ENCODE measurements around the gene ENTREP3. TPM values are rescaled to one million over a fixed set of nuclear protein-coding genes. Genes with fewer than 3 reads are reported as not detected.
A peak's percentile ranks its signal among the peaks of the same experiment; 100 is the strongest.
"Not testable (repeated sequence)": the region's sequence is repeated elsewhere in the genome, so short reads cannot be mapped to it uniquely, and the experiment has no call there.

Gene ENTREP3
- total RNA-seq, 6 experiments from 2014 or later: 7.2 to 13.0 (median 9.6) TPM

DNA sequence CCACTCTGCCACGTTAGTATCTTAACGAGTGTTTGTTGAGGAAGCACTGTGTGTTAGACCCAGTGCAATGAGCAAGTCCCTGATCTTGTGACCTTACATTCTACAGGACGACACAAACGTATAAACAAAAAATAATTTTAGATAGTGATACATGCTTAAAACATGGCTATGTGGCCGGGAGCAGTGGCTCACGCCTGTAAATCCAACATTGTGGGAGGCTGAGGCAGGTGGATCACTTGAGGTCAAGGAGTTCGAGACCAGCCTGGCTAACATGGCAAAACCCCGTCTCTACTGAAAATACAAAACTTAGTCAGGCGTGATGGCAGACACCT lies 27.2 kb downstream of the ENTREP3 start:
- no peaks in the 10 kb centered on the region for H3K36me3 ChIP-seq
- peak overlapping the region in 2 of 3 donors; percentile 23 to 61 for H3K27ac ChIP-seq
- H3K27me3 ChIP-seq: no peaks in the 10 kb centered on the region
- peak overlapping the region; percentile 27 to 69 (median 62) for H3K4me3 ChIP-seq
- DNase-seq (no peak), ATAC-seq (no peak)
- TF ChIP-seq, protein P1, sequence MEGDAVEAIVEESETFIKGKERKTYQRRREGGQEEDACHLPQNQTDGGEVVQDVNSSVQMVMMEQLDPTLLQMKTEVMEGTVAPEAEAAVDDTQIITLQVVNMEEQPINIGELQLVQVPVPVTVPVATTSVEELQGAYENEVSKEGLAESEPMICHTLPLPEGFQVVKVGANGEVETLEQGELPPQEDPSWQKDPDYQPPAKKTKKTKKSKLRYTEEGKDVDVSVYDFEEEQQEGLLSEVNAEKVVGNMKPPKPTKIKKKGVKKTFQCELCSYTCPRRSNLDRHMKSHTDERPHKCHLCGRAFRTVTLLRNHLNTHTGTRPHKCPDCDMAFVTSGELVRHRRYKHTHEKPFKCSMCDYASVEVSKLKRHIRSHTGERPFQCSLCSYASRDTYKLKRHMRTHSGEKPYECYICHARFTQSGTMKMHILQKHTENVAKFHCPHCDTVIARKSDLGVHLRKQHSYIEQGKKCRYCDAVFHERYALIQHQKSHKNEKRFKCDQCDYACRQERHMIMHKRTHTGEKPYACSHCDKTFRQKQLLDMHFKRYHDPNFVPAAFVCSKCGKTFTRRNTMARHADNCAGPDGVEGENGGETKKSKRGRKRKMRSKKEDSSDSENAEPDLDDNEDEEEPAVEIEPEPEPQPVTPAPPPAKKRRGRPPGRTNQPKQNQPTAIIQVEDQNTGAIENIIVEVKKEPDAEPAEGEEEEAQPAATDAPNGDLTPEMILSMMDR (IDR thresholded peaks at IDR 0.05): no peak
- no peak for TF ChIP-seq POLR2A (IDR thresholded peaks at IDR 0.05)
- no peaks in the 10 kb centered on the region for H3K9me3 ChIP-seq
- H3K4me1 ChIP-seq: peaks cover 0 to 8% (median 0%) of the 10 kb centered on the region in 4 donors
- WGBS (ENCODE audit: insufficient coverage, low coverage, low lambda C conversion rate, missing lambda C conversion rate): 48% methylated on average over 9 of the region's 9 CpGs
- intact Hi-C loops (cut with DNase I): no loop called here

DNA sequence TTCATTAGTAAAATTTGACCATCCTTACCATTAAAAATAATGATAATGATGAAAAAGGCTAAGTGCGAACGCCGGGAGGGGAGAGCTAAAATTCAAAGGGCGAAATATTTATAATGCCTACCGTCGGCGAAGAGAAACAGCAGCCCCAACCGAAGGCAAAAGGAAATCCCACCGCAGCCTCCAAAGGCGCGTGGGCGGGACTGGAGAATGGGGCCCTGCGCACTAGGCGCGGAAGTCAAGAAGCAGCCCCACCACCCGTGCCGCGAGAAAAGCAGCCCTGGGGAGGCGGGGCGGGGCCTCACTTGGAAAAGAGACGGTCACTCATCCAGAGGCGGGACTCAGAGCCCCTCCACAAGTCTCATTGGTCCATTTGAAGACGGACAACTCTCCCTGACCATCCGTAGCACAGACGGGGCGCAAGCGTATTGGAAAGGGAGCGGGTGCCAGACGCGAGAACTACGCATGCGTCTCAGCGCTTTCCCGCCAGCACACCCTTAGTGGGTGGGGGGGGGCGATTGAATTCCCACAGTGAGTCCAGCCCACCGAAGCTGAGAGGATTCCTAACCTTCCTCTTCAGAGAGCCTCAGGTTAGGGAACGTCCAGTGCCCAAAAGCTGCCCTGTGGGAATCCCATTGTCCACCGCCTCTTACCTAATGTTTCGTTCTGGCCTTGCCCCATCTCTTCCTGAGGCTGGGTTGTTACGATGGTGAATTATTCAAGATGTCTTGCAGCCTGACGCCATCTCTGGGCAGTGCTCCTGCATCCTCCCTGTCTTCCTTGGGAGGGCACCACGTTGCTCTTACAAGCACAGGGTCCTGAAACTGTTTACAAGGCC lies 27.8 kb downstream of the ENTREP3 start:
- intact Hi-C loops (cut with DNase I): no loop called here

DNA sequence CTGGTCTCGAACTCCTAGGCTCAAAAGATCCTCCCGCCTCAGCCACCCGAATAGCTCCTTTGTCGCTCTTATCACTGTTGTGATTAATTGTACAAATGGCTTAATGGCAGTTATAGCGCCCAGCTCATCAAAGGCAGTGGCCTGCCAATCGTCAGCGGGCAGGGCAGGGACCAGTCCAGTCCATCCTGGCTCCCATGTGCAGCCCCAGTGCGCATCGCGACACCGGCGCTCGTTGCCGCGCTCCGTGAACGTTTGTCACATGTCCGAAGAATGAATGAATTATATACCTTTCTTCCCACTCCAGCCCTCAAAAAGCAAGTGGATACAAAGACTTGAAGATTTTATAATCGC lies 28.4 kb downstream of the ENTREP3 start:
- no peaks in the 10 kb centered on the region for H3K9me3 ChIP-seq
- TF ChIP-seq, protein P1 (IDR thresholded peaks at IDR 0.05): no peak
- TF ChIP-seq POLR2A (IDR thresholded peaks at IDR 0.05): no peak
- intact Hi-C loops (cut with DNase I): no loop called here
- H3K4me3 ChIP-seq: peak overlapping the region; percentile 52 to 69 (median 62)
- peaks cover 0 to 8% (median 0%) of the 10 kb centered on the region in 4 donors for H3K4me1 ChIP-seq
- DNase-seq (peak in 2 of 3 donors; percentile 60 to 73), ATAC-seq (peak; percentile 47 to 67 (median 58))
- H3K27ac ChIP-seq: peak overlapping the region; percentile 49 to 59 (median 49)
- no peaks in the 10 kb centered on the region for H3K27me3 ChIP-seq
- H3K36me3 ChIP-seq: no peaks in the 10 kb centered on the region
- WGBS (ENCODE audit: insufficient coverage, low coverage, low lambda C conversion rate, missing lambda C conversion rate): 0% methylated on average over 19 of the region's 19 CpGs

More for the DNA sequence above, 27.8 kb downstream of the ENTREP3 start:
- DNase-seq (peak; percentile 97 to 98 (median 97)), ATAC-seq (peak; percentile 96 to 99 (median 99))
- WGBS (ENCODE audit: insufficient coverage, low coverage, low lambda C conversion rate, missing lambda C conversion rate): 0% methylated on average over 23 of the region's 42 CpGs
- Histone ChIP-seq H3K27me3 (no peaks in the 10 kb centered on the region), H3K27ac (peak overlapping the region; percentile 49 to 61 (median 59)), H3K9me3 (no peaks in the 10 kb centered on the region), H3K4me1 (peaks cover 0 to 8% (median 0%) of the 10 kb centered on the region in 4 donors), H3K4me3 (peak overlapping the region; percentile 52 to 69 (median 62)), H3K36me3 (no peaks in the 10 kb centered on the region)
- TF ChIP-seq, protein P1 (IDR thresholded peaks at IDR 0.05): no peak
- TF ChIP-seq POLR2A (IDR thresholded peaks at IDR 0.05): peak; percentile 74

DNA sequence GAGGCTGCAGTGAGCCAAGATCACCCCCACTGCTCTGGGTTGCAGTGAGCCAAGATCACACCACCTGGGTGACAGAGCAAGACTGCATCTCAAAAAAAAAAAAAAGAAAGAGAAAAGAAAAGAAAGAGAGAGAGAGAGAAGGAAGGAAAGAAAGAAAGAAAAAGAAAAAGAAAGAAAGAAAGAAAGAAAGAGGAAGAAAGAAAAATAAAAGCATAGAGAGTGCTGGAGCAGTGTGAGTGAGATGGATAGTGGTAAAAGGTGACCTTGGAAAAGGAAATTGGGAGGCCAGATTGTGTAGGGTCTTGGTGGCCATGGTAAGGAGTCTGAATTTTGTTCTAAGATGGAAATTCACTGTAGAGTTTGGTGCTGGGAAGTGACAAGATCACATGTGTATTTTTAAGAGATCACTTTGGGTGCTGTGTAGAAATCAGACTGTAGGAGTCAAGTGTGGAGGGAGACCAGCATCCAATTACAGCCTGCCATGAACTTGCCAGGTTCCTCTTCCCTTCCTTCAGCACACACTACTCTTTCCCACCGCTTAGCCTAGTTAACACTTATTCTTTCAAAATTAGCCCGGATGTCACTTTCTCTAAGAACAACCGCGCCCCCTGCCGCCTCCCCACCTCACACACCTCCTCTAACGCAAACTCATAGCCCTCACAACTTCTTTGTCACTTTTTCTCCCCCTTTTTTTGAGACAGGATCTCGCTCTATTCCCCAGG lies 28.9 kb downstream of the ENTREP3 start:
- ATAC-seq: peak; percentile 33 to 51 (median 44)
- Histone ChIP-seq H3K27ac (peak overlapping the region; percentile 49 to 59 (median 49)), H3K4me1 (peaks cover 0 to 8% (median 0%) of the 10 kb centered on the region in 4 donors), H3K4me3 (peak overlapping the region; percentile 52 to 69 (median 62)), H3K36me3 (no peaks in the 10 kb centered on the region), H3K9me3 (no peaks in the 10 kb centered on the region), H3K27me3 (no peaks in the 10 kb centered on the region)
- intact Hi-C loops (cut with DNase I): no loop called here
- 4% methylated on average over 7 of the region's 7 CpGs for WGBS (ENCODE audit: insufficient coverage, low coverage, low lambda C conversion rate, missing lambda C conversion rate)
- DNase-seq: peak in 2 of 3 donors; percentile 67 to 68
- TF ChIP-seq POLR2A (IDR thresholded peaks at IDR 0.05): no peak
- TF ChIP-seq, protein P1 (IDR thresholded peaks at IDR 0.05): peak; percentile 29 to 49 (median 42)

DNA sequence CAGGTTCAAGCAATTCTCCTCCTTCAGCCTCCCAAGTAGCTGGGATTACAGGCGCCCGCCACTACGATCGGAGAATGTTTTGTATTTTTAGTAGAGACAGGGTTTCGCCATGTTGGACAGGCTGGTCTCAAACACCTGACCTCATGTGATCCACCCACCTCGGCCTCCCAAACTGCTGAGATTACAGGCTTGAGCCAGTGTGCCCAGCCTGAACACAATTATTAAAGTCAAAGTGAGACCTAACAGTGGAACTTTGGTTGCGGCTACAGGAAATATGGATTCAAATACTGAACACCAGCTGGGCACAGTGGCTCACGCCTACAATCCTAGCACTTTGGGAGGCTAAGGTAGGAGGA lies 29.9 kb downstream of the ENTREP3 start:
- H3K27me3 ChIP-seq; H3K27ac ChIP-seq; H3K4me1 ChIP-seq; H3K4me3 ChIP-seq; H3K36me3 ChIP-seq; intact Hi-C loops (cut with DNase I); ATAC-seq; DNase-seq; H3K9me3 ChIP-seq: not testable (repeated sequence)
- 96% methylated on average over 8 of the region's 8 CpGs for WGBS (ENCODE audit: insufficient coverage, low coverage, low lambda C conversion rate, missing lambda C conversion rate)
